Measurements from ENCODE around the gene TXNIP.

The TXNIP gene

GRCh38 chr1:145985502-145986439, 10.6 kb downstream of the TXNIP start:
- DNase-seq: peak; percentile 83 to 93

GRCh38 chr1:145985129-145985501, 11.3 kb downstream of the TXNIP start:
- DNase-seq: no peak

GRCh38 chr1:145983960-145984830, 12.2 kb downstream of the TXNIP start:
- no peak for DNase-seq

GRCh38 chr1:145983206-145983675, 13.1 kb downstream of the TXNIP start:
- peak in 1 of 2 experiments; percentile 23 for DNase-seq

- no peak for DNase-seq
Observed at GRCh38 chr1:145982010-145982723, 14.2 kb downstream of the TXNIP start.

- DNase-seq: no peak
Observed at GRCh38 chr1:145980457-145980994, 15.9 kb downstream of the TXNIP start.

GRCh38 chr1:145979746-145980456, 16.5 kb downstream of the TXNIP start:
- peak; percentile 52 to 66 for DNase-seq

GRCh38 chr1:145978854-145979745, 17.3 kb downstream of the TXNIP start:
- DNase-seq: peak; percentile 100

GRCh38 chr1:145978471-145978853, 17.9 kb downstream of the TXNIP start:
- no peak for DNase-seq

- DNase-seq: peak; percentile 86 to 91
Observed at GRCh38 chr1:145977486-145978470, 18.6 kb downstream of the TXNIP start.

GRCh38 chr1:145977016-145977415, 19.4 kb downstream of the TXNIP start:
- no peak for DNase-seq

GRCh38 chr1:145975216-145975615, 21.2 kb downstream of the TXNIP start:
- DNase-seq: no peak

- DNase-seq: no peak
Observed at GRCh38 chr1:145974721-145975120, 21.7 kb downstream of the TXNIP start.

GRCh38 chr1:145972580-145972979, 23.8 kb downstream of the TXNIP start:
- DNase-seq: no peak

GRCh38 chr1:145967288-145967687, 29.1 kb downstream of the TXNIP start:
- no peak for DNase-seq

GRCh38 chr1:145965119-145965744, 31.1 kb downstream of the TXNIP start:
- no peak for DNase-seq

GRCh38 chr1:145964328-145965118, 31.9 kb downstream of the TXNIP start, which contains the start of the genes ANKRD34A and POLR3GL:
Gene ANKRD34A, minus strand, starts transcription at chr1:145964575. Its CDS starts 2,816 bp downstream, at chr1:145961759.
Gene POLR3GL, plus strand, starts transcription at chr1:145964690. Its CDS starts 10,176 bp downstream, at chr1:145974866.
- DNase-seq: peak; percentile 95

All from Kasumi-1 (cell line).